Measurements from ENCODE around the gene DDX19B.

DDX19B gene

DNA sequence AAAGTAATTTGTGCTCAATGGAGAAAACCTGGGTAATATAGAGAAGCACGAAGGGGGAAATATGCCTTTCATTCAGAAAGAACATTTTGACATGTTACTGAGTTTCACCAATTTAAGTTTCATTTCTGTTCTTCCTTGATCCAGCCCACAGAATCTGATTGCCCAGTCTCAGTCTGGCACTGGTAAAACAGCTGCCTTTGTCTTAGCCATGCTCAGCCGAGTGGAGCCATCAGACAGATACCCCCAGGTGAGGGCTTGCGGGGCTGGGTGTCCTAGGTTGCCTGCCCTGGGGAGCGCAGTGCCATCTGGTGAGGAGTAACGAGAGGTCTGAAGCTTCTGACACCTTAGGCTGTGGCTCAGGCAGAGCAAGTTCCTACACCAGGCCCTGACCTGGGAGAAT, 65.4 kb downstream of the DDX19B start:
- peak in 1 of 2 donors; percentile 41 for ATAC-seq

DNA sequence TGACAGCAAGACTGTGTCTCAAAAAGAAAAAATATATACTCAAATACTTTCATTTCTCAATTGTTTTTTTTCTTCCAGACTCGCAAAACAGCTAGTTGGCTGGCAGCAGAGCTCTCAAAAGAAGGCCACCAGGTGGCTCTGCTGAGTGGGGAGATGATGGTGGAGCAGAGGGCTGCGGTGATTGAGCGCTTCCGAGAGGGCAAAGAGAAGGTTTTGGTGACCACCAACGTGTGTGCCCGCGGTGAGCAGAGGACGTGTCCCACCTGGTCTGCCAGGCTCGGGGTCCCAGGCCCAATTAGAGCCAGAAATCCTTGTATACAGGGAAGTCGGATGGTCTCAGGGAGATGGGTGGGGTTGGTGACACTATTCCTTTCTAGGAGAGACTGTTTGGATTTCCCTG, 71.2 kb downstream of the DDX19B start:
- peak; percentile 63 to 74 for ATAC-seq

DNA sequence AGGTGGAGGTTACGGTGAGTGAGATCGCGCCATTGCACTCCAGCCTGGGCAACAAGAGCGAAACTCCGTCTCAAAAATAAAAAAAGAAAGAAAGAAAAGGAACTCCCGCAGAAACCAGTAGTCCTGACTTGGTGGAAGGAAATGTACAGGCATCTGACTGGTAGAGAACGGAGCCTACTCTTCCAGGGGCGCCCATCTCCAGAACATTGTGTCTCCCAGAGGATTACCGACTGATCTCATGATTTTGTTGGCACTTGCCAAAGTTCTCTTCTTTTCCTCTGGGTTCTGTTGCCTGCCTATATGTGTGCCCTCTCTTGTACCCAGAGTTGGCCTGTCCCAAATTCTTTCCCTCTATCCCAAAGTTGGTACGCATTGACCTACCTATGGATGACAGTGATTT, 71.9 kb downstream of the DDX19B start:
- ATAC-seq = no peak

DNA sequence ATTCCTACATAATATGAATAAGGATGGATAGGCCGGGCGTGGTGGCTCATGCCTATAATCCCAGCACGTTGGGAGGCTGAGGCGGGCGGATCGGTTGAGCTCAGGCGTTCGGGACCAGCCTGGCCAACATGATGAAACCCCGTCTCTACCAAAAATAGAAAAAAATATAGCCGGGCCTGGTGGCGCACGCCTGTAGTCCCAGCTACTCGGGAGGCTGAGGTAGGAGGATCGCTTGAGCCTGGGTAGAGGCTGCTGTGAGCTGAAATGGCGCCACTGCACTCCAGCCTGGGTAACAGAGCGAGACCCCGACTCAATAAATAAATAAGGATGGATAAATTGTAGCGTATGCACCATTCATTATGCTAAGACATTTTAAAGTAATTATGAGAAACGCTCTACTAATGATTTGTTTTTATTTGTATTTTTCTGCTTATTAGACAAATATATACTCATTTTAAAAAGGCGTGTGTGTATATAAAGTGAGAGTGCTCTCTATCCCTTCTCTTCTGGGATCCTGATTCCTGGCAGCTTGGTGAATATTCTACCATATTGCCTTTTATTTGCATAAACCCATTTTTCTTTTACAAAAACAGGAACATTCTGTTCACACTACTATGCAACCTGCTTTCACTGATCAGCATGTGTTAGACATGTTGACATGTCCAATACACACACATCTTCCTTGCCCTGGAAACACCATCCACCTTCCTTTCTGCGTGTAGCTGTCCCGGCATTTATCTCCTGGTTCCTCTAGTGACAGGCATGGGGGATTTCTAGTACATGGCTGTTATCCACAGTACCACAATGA, 74.1 kb downstream of the DDX19B start:
- no peak for ATAC-seq

DNA sequence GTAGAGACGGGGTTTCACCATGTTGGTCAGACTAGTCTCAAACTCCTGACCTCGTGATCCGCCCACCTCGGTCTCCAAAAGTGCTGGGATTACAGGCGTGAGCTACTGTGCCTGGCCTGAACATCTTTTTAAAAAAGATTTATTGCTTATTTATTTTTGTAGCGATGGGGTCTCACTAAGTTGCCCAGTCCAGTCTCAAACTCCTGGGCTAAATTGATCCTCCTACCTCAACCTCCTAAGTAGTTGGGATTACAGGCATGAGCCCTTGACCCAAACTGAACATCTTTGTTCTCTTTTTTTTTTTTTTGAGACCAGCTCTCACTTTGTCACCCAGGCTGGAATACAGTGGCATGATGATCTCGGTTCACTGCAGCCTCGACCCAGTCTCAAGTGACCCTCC, 75.2 kb downstream of the DDX19B start:
- ATAC-seq = no peak

DNA sequence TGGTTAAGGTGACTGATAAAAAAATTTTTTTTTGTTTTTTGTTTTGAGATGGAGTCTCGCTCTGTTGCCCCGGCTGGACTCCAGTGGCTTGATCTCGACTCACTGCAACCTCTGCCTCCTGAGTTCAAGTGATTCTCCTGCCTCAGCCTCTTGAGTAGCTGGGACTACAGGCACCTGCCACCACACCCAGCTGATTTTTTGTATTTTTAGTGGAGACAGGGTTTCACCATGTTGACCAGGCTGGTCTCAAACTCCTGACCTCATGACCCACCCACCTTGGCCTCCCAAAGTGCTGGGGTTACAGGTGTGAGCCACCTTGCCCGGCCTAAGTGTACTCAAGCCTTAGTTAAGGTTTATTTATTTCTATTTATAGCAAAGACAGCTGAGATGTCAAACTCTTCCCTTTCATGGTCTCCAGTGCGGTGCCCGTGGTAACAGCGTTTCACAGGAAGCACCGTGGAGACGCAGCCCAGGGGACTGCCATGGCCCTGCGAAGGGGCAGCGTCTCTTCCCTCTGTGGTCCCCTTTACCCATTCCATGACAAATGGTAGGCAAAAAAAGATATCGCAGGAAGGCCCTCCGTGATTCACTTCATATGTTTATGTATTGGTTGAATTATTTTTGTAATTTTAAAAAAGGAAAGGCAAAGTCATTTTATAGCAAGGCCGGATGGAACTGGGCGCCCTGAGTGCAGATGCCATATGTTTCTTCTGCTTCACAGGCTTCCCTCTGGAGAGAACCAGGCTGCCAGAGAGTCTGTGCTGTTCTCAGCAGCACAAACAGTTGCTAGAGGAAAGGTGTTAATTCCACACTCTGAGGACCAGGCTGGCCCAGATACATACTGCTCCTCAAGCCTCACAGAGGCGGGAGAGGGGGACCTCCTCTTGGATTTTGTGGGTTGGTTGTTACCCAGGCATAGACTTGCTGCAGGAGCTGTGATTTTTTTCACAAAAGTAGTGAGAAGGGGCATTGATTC, 76.9 kb downstream of the DDX19B start:
- ATAC-seq = no peak

DNA sequence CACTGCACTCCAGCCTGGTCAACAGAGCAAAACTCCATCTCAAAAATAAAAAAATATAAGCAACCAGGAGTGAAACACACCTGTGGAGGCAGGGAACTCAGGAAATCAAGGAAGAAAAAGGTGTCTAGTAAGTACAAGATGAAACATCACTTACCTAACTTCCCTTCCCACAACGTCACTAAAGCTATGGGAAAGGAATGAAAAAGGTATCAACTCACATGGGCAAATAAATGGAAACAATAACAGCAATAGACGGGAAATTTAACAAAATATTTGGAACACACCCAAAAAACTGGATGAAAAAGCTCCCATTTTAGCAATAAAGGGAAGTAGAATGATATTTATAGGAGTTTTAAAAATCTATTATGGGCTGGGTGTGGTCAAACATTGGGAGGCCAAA, 78.8 kb downstream of the DDX19B start:
- ATAC-seq = no peak

DNA sequence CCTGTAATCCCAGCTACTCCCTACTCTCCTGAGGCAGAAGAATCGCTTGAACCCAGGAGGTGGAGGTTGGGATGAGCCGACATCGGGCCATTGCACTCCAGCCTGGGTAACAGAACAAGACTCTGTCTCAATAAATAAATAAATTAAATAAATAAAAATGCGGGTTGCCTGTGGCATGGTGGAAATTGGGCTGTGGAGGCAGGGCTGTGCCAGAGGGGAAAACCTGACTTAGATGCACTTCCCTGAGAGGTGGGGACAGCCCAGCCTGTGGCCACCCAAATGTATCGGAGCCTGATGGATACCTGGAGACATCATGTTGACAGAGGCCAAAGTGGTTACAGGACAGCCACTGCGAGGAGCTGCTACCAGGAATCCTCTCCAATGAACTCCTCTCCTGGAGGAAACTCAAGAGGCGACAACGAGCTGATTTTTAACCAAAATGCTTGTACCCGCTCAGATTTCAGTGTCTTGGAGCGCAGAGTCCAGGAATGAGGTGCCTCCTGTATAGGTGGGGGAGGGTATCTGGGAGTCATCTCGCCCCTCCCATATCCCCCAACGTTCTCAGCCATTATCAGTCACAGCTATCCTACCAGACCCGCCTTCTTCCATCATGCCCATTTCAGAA, 80.0 kb downstream of the DDX19B start:
- ATAC-seq = no peak

DNA sequence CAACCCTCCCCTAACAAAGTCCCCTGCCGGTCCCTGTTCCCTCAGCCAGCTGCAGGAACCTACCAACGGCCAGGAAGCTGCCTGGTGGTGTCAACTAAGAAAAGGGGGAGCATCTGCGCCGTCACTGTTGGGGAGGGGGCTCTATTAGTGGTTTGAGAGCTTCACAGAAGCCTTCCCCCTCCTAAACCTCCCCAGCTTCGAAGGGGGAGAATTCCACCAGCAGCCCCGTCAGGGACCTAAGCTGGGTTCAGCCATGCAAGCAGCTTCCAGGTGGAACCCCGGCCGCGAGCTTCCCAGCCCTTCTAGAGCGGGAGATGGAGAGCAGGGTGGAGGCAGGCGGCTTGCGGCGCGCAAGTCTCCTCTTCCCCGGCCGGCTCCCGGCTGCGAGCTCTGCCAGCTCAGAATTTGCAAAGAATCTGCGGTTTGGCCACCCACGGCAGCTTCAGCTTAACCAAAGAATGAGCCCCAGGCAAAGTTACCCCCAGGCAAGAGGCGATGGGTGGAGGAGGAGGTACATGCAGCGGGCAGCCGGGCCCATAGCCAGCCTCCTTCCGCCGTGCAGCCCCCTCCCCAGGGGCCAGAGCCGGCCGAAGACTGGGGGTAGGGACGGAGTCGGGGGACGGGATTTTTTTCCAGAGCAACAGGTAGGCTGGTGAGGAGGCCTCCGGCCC, 81.4 kb downstream of the DDX19B start:
- ATAC-seq = peak; percentile 52 to 54

DNA sequence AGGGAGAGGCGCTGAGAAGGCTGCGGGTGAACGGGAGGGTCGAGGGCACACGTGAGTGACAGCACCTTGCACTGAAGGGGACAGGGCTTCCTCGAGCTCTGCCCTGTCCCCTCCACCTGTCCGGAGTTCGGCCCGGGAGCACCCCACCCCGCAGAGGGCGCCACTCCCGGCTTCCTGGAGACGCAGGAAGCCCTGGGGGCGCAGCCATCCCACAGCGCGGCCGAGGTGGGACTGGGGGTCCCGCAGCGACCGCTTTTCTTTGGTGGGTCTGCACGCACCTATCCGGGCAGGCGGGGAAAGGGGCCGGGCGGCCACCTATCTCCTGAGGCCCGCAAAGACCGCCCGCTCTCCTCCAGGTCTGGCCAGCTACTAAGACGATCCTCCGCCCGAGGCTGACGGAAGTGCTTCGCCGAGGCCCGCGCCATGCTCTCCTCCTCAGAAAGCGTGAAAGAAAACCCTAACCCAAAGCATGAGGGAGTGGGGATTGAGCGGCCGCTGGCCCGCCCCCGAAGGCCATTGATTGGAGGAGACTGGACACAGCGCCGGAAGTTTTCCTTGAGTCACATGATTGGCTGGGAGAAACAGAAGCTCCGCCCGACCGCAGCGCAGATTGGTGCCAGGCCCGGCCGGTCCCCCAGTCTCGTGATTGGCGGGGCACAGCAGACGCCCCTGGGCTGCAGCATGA, 82.1 kb downstream of the DDX19B start:
- peak; percentile 95 to 96 for ATAC-seq

DNA sequence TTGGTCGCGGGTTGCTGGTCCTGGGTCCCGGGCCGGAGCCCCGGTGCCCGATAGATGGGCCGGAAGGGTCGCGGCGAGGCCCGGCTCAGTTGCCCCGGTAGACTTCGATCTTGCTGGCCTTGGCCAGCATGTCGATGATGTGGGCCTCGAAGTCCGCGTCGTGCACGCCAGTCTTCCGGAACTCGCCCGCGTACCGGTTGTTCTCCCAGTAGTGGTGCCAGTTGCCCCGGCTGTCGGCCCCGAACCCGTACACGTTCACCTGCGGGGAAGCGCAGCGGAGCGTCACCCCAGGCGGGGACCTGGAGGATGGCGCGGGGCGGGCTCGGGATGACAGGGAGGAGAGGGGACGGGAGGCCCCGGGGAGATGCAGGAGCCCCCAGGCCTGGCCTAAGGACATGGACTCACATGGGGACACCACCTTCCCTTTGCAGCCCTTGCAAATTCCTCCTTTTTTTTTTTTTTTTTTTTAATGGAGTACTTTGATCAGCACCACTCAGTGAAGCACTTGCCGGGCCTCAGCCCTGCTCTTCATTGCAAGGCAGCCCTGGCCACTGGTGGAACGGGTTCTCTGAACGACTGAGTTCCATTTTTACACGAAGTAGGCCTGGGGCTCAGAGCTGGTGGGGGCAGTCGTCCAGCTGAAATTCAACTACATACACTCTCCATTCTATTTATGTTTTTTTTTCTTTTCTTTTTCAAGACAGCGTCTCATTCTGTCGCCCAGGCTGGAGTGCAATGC, 82.8 kb downstream of the DDX19B start:
- ATAC-seq = peak; percentile 9 to 22

DNA sequence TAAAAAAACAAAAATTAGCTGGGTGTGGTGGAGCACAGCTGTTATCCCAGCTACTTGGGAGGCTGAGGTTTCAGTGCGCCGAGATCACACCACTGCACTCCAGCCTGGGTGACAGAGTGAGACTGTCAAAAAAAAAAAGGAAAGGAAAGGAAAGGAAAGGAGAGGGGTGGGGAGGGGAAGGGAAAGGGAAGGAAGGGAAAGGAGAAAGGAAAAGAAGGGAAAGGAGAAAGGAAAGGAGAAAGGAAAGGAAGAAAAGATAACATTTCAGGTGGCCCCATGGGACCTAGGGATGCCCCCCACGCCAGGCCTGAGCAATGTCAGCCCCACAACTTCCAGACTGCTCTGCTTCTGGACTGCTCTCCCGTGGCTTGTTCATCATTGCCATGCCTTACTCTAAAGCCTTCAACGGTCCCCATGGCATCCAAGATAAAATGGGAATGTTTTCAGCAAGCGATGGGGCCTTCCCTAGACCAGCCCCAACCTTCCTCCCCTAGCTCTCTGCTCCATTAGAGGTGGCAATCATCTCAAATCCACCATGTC, 84.5 kb downstream of the DDX19B start:
- no peak for ATAC-seq

All from activated CD4-positive, CD25-positive, alpha-beta regulatory T cell treated with anti-CD3 and anti-CD28 coated beads, Interleukin-2, amount 50 U/mL, for 24 hours (primary cell).